ENCODE data around the gene SIGLEC10.

SIGLEC10 gene

GRCh38 chr19:51380379-51380778 is 37.1 kb downstream of the SIGLEC10 start:
- no peaks in the 10 kb centered on the region for H3K79me2 ChIP-seq (ENCODE audit: control insufficient read depth, low read length)
- TF ChIP-seq CTCF (IDR thresholded peaks at IDR 0.05; ENCODE audit: low read depth, low read length, poor library complexity, severe bottlenecking) (no peak), EZH2phosphoT487 (IDR thresholded peaks at IDR 0.05; ENCODE audit: borderline replicate concordance, low read length) (no peak)
- H3K4me2 ChIP-seq (ENCODE audit: low read length): no peak overlapping the region
- H4K20me1 ChIP-seq (ENCODE audit: control insufficient read depth, insufficient read depth, low read depth, low read length): no peaks in the 10 kb centered on the region
- no peak overlapping the region for H3K27ac ChIP-seq (ENCODE audit: low read depth, low read length)
- H3K9me3 ChIP-seq (ENCODE audit: control insufficient read depth, insufficient read depth, low read length): peaks cover 3% of the 10 kb centered on the region; the same call in 1 of the 2 replicates
- no peaks in the 10 kb centered on the region for H3K9me2 ChIP-seq (replicated peaks; ENCODE audit: control insufficient read depth, low read length)
- no peak overlapping the region for H3K4me3 ChIP-seq (ENCODE audit: low read length)
- no peaks in the 10 kb centered on the region for H3K4me1 ChIP-seq (ENCODE audit: control insufficient read depth, low read length)
- H3K36me3 ChIP-seq (ENCODE audit: control insufficient read depth, low read length): no peaks in the 10 kb centered on the region
- no peaks in the 10 kb centered on the region for H3F3A ChIP-seq (ENCODE audit: control insufficient read depth, insufficient read depth)
- H3K27me3 ChIP-seq (ENCODE audit: control insufficient read depth, low read length): no peaks in the 10 kb centered on the region

GRCh38 chr19:51377422-51377821 is 40.0 kb downstream of the SIGLEC10 start:
- H3K4me2 ChIP-seq (ENCODE audit: low read length): no peak overlapping the region
- H3K36me3 ChIP-seq (ENCODE audit: control insufficient read depth, low read length): no peaks in the 10 kb centered on the region
- H3K9me3 ChIP-seq (ENCODE audit: control insufficient read depth, insufficient read depth, low read length): peaks cover 3% of the 10 kb centered on the region; the same call in 1 of the 2 replicates
- H3K9me2 ChIP-seq (replicated peaks; ENCODE audit: control insufficient read depth, low read length): no peaks in the 10 kb centered on the region
- no peak for TF ChIP-seq CTCF (IDR thresholded peaks at IDR 0.05; ENCODE audit: low read depth, low read length, poor library complexity, severe bottlenecking)
- no peak for TF ChIP-seq EZH2phosphoT487 (IDR thresholded peaks at IDR 0.05; ENCODE audit: borderline replicate concordance, low read length)
- H4K20me1 ChIP-seq (ENCODE audit: control insufficient read depth, insufficient read depth, low read depth, low read length): no peaks in the 10 kb centered on the region
- H3F3A ChIP-seq (ENCODE audit: control insufficient read depth, insufficient read depth): no peaks in the 10 kb centered on the region
- peaks cover 10% of the 10 kb centered on the region for H3K4me1 ChIP-seq (ENCODE audit: control insufficient read depth, low read length)
- H3K79me2 ChIP-seq (ENCODE audit: control insufficient read depth, low read length): no peaks in the 10 kb centered on the region
- H3K27ac ChIP-seq (ENCODE audit: low read depth, low read length): no peak overlapping the region
- no peak overlapping the region for H3K4me3 ChIP-seq (ENCODE audit: low read length)
- H3K27me3 ChIP-seq (ENCODE audit: control insufficient read depth, low read length): no peaks in the 10 kb centered on the region

- H3K27ac ChIP-seq (ENCODE audit: low read depth, low read length): no peak overlapping the region
- H3K4me1 ChIP-seq (ENCODE audit: control insufficient read depth, low read length): peaks cover 16% of the 10 kb centered on the region
- no peaks in the 10 kb centered on the region for H3F3A ChIP-seq (ENCODE audit: control insufficient read depth, insufficient read depth)
- no peaks in the 10 kb centered on the region for H3K27me3 ChIP-seq (ENCODE audit: control insufficient read depth, low read length)
- no peaks in the 10 kb centered on the region for H3K36me3 ChIP-seq (ENCODE audit: control insufficient read depth, low read length)
- TF ChIP-seq CTCF (IDR thresholded peaks at IDR 0.05; ENCODE audit: low read depth, low read length, poor library complexity, severe bottlenecking): no peak
- no peak for TF ChIP-seq EZH2phosphoT487 (IDR thresholded peaks at IDR 0.05; ENCODE audit: borderline replicate concordance, low read length)
- no peak overlapping the region for H3K4me3 ChIP-seq (ENCODE audit: low read length)
- H3K9me3 ChIP-seq (ENCODE audit: control insufficient read depth, insufficient read depth, low read length): no peaks in the 10 kb centered on the region
- H3K9me2 ChIP-seq (replicated peaks; ENCODE audit: control insufficient read depth, low read length): no peaks in the 10 kb centered on the region
- no peaks in the 10 kb centered on the region for H3K79me2 ChIP-seq (ENCODE audit: control insufficient read depth, low read length)
- no peak overlapping the region for H3K4me2 ChIP-seq (ENCODE audit: low read length)
- H4K20me1 ChIP-seq (ENCODE audit: control insufficient read depth, insufficient read depth, low read depth, low read length): no peaks in the 10 kb centered on the region
Observed at GRCh38 chr19:51375504-51376221, 41.8 kb downstream of the SIGLEC10 start.
